Retinal pigment epithelial cell (primary cell): Measurements from ENCODE around the gene P2RY6.

Experiments
- DNase-seq: peaks from one replicate; pipeline ENCODE4 v3.0.0-alpha.2; 2010; ENCODE audit warnings: low read depth
- H3K4me3 ChIP-seq: 2 replicates; pipeline ENCODE4 v1.5.1; 2011; ENCODE audit warnings: mild to moderate bottlenecking, low read length, control low read depth, moderate library complexity
- TF ChIP-seq, protein P1 (sequence below): conservative IDR thresholded peaks from 2 replicates; pipeline ENCODE4 v1.5.1; 2011; ENCODE audit warnings: low read depth, low read length, control low read depth, inconsistent platforms

Gene P2RY6

DNA sequence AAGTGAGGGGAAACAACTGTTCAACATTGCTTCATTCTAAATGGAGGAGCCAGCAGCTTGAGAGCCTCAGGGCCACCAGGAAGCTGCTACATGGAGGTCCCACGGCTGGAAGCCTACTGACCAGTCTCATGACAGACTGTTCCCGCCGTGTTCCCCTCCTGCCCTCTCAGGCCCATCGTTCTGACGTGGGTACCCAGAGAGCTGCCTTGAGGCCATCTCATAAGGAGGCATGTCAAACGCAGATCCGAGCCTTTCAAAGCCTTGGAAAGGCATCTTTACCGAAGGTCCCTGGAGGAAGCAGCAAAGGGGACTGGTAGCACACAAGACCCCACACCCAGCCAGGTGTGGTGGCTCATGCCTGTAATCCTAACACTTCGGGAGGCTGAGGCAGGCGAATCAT is 27.6 kb downstream of the P2RY6 start:
- TF ChIP-seq, protein P1, sequence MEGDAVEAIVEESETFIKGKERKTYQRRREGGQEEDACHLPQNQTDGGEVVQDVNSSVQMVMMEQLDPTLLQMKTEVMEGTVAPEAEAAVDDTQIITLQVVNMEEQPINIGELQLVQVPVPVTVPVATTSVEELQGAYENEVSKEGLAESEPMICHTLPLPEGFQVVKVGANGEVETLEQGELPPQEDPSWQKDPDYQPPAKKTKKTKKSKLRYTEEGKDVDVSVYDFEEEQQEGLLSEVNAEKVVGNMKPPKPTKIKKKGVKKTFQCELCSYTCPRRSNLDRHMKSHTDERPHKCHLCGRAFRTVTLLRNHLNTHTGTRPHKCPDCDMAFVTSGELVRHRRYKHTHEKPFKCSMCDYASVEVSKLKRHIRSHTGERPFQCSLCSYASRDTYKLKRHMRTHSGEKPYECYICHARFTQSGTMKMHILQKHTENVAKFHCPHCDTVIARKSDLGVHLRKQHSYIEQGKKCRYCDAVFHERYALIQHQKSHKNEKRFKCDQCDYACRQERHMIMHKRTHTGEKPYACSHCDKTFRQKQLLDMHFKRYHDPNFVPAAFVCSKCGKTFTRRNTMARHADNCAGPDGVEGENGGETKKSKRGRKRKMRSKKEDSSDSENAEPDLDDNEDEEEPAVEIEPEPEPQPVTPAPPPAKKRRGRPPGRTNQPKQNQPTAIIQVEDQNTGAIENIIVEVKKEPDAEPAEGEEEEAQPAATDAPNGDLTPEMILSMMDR: no peak
- no peak for DNase-seq
- no peak overlapping the region for H3K4me3 ChIP-seq

- no peak for DNase-seq
- H3K4me3 ChIP-seq: no peak overlapping the region
- TF ChIP-seq, protein P1: peak; percentile 28
These were observed 34.1 kb downstream of the P2RY6 start for GRCh38 chr11:73306069-73306841.

DNA sequence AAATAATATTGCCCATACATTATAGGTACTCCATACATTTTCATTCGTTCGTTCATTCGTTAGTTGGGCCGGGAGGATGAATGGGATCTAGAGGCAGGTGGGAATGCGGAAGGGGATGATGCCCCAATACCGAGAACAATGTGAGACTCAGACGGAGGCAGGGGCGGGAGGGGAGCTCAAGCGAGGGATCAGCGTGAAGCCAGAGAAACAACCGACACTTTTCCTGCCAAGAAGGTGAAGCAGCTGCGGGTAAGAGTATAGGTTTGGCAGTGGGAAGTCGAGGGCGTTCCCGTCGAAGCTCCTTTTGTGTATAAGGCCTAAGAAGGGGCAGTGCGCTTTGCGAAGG is 34.8 kb downstream of the P2RY6 start:
- peak overlapping the region; percentile 49 for H3K4me3 ChIP-seq

GRCh38 chr11:73307323-73308002 is 35.3 kb downstream of the P2RY6 start:
- peak; percentile 94 for DNase-seq
- peak overlapping the region; percentile 66 for H3K4me3 ChIP-seq
- TF ChIP-seq, protein P1: peak; percentile 78

More for the DNA sequence above, 34.8 kb downstream of the P2RY6 start:
- DNase-seq: no peak
- TF ChIP-seq, protein P1: no peak

DNA sequence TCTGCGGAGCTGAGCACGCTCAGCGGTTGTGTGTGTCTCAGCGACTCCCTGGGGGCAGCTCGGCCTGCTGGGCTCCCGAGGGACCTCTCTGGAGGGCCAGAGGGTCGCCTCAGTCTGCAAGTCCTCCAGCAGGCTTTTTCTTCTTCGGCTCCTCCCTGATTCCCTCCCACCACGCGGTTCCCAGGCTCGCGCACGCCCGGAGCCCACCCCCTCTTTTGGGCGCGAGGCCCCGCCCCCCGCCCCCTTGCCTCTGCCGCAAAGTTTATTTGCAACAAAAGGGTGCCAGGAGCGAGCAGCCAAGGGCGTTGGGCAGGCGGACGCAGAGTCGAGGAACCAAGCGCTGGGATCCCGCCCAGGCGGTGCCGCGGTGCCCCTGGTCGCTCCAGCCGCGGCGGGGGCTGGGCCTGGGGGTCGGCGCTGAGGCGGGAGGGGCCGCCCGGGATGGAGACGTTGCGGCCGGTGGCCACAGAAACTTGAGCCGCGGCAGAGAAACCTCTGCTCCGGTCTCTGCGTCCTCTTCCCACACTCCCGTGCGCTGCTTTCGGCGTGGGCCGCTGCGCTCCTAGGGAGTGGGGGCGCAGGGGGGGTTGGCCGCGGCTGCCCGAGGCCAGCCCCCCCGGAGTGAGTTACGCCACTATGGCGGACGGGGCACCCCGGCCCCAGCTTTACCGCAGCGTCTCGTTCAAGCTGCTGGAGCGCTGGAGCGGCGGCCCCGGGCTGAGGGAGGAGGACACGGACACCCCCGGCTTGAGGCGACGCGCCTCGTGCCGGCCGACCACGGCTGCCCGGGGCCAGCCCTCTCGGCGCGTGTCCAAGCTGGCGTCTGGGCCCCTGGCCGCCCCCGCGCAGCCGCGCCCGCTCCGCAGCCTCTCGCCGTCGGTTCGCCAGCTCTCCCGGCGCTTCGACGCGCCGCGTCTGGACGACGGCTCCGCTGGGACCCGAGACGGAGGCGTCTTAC is 36.1 kb downstream of the P2RY6 start, which contains the start of gene ARHGEF17:
TSS of gene ARHGEF17 (plus strand) at position 274 of the 958 bp plus-strand sequence. CDS start at position 637, 363 bp downstream.
- TF ChIP-seq, protein P1: no peak
- peak within 1 kb of the TSS; percentile 66 for H3K4me3 ChIP-seq
- DNase-seq: no peak

GRCh38 chr11:73308961-73309919 is 37.1 kb downstream of the P2RY6 start:
- peak overlapping the region; percentile 66 for H3K4me3 ChIP-seq
- TF ChIP-seq, protein P1: no peak
- DNase-seq: peak; percentile 82
